ENCODE results near the gene TBC1D19.

The TBC1D19 gene

DNA sequence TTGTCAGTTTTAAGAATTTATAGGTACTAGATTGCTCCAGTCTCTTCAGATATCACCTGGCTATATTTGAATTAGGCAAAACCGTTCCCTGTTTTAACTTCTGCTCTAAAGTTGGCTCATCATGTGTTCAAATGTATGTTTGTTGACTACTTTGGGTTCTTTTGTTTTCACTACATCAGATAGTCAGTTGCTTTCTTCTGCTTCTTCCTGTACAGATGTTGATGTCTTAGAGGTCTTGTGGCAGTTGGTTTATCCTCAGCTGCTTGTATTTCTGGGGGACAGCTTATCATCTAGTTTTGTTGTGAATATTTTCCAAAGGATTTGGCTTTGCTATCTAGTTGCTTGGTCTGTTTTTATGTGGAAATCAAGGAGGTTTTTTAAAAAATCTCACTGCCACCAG, 28.0 kb downstream of the TBC1D19 start (continued):
- TF ChIP-seq, protein P1, sequence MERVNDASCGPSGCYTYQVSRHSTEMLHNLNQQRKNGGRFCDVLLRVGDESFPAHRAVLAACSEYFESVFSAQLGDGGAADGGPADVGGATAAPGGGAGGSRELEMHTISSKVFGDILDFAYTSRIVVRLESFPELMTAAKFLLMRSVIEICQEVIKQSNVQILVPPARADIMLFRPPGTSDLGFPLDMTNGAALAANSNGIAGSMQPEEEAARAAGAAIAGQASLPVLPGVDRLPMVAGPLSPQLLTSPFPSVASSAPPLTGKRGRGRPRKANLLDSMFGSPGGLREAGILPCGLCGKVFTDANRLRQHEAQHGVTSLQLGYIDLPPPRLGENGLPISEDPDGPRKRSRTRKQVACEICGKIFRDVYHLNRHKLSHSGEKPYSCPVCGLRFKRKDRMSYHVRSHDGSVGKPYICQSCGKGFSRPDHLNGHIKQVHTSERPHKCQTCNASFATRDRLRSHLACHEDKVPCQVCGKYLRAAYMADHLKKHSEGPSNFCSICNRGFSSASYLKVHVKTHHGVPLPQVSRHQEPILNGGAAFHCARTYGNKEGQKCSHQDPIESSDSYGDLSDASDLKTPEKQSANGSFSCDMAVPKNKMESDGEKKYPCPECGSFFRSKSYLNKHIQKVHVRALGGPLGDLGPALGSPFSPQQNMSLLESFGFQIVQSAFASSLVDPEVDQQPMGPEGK (CRISPR knock-in tag; IDR thresholded peaks at IDR 0.05; ENCODE audit: borderline replicate concordance), result no peak

DNA sequence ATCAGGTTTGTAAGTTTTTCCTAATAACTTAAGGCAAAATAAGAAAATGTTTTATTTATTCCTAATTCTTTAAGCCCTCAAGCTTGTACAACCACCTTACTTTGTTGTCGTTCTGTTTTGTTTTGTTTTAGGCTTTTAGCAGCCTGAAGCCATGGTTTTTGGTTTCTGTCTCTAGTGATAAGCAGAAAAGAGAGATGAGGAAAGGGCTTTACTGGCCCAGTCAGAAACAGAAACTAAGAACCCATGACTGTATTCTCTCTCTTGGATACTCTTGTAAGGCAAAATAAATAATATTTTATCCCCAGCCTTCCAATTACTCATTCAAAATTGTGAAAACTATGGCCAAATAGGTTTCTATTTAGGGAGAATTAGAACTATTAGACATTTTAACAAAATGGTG, 29.4 kb downstream of the TBC1D19 start:
- ATAC-seq, result no peak
- TF ChIP-seq ZFP30 (CRISPR knock-in tag; IDR thresholded peaks at IDR 0.05) (no peak), ARNTL (CRISPR knock-in tag; IDR thresholded peaks at IDR 0.05; ENCODE audit: borderline replicate concordance, low read depth) (no peak)
- TF ChIP-seq, protein P2, sequence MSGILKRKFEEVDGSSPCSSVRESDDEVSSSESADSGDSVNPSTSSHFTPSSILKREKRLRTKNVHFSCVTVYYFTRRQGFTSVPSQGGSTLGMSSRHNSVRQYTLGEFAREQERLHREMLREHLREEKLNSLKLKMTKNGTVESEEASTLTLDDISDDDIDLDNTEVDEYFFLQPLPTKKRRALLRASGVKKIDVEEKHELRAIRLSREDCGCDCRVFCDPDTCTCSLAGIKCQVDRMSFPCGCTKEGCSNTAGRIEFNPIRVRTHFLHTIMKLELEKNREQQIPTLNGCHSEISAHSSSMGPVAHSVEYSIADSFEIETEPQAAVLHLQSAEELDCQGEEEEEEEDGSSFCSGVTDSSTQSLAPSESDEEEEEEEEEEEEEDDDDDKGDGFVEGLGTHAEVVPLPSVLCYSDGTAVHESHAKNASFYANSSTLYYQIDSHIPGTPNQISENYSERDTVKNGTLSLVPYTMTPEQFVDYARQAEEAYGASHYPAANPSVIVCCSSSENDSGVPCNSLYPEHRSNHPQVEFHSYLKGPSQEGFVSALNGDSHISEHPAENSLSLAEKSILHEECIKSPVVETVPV (CRISPR knock-in tag; IDR thresholded peaks at IDR 0.05), result no peak
- TF ChIP-seq, protein P1 (CRISPR knock-in tag; IDR thresholded peaks at IDR 0.05; ENCODE audit: borderline replicate concordance), result no peak

DNA sequence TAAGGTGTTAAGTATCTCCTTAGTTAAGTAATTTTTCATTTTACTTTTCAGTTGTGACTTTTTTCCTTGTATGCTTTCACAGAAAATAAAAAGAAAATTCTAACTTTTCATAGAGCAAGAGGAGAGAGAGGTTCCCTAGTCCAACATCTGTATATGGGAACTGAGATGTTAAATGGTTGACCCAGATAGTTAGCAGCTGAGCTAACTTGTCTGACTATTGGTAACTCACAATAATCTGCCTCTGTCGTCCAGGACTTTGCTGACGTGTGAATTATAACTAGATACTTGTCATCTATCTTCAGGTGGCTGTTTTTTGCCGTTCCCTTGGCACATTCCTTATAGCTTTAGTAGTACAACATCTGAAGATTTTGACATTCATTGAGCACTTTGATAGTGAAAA, 29.9 kb downstream of the TBC1D19 start:
- TF ChIP-seq PPARA (CRISPR knock-in tag; IDR thresholded peaks at IDR 0.05; ENCODE audit: borderline replicate concordance), result no peak
- TF ChIP-seq BACH2 (CRISPR knock-in tag; IDR thresholded peaks at IDR 0.05; ENCODE audit: borderline replicate concordance), result no peak
- TF ChIP-seq, protein P3, sequence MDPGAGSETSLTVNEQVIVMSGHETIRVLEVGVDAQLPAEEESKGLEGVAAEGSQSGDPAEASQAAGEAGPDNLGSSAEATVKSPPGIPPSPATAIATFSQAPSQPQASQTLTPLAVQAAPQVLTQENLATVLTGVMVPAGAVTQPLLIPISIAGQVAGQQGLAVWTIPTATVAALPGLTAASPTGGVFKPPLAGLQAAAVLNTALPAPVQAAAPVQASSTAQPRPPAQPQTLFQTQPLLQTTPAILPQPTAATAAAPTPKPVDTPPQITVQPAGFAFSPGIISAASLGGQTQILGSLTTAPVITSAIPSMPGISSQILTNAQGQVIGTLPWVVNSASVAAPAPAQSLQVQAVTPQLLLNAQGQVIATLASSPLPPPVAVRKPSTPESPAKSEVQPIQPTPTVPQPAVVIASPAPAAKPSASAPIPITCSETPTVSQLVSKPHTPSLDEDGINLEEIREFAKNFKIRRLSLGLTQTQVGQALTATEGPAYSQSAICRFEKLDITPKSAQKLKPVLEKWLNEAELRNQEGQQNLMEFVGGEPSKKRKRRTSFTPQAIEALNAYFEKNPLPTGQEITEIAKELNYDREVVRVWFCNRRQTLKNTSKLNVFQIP (CRISPR knock-in tag; IDR thresholded peaks at IDR 0.05; ENCODE audit: borderline replicate concordance, low read depth), result no peak
- TF ChIP-seq TOX (CRISPR knock-in tag; IDR thresholded peaks at IDR 0.05; ENCODE audit: borderline replicate concordance), result no peak
- TF ChIP-seq ZFP3 (CRISPR knock-in tag; IDR thresholded peaks at IDR 0.05), result no peak
- no peak for TF ChIP-seq ESRRG (CRISPR knock-in tag; IDR thresholded peaks at IDR 0.05)
- no peak for TF ChIP-seq CSDC2 (CRISPR knock-in tag; IDR thresholded peaks at IDR 0.05)
- TF ChIP-seq, protein P4, sequence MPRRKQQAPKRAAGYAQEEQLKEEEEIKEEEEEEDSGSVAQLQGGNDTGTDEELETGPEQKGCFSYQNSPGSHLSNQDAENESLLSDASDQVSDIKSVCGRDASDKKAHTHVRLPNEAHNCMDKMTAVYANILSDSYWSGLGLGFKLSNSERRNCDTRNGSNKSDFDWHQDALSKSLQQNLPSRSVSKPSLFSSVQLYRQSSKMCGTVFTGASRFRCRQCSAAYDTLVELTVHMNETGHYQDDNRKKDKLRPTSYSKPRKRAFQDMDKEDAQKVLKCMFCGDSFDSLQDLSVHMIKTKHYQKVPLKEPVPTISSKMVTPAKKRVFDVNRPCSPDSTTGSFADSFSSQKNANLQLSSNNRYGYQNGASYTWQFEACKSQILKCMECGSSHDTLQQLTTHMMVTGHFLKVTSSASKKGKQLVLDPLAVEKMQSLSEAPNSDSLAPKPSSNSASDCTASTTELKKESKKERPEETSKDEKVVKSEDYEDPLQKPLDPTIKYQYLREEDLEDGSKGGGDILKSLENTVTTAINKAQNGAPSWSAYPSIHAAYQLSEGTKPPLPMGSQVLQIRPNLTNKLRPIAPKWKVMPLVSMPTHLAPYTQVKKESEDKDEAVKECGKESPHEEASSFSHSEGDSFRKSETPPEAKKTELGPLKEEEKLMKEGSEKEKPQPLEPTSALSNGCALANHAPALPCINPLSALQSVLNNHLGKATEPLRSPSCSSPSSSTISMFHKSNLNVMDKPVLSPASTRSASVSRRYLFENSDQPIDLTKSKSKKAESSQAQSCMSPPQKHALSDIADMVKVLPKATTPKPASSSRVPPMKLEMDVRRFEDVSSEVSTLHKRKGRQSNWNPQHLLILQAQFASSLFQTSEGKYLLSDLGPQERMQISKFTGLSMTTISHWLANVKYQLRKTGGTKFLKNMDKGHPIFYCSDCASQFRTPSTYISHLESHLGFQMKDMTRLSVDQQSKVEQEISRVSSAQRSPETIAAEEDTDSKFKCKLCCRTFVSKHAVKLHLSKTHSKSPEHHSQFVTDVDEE (CRISPR knock-in tag; IDR thresholded peaks at IDR 0.05), result no peak
- TF ChIP-seq OSR1 (CRISPR knock-in tag; IDR thresholded peaks at IDR 0.05), result no peak
- no peak for TF ChIP-seq SNAI2 (CRISPR knock-in tag; IDR thresholded peaks at IDR 0.05)

DNA sequence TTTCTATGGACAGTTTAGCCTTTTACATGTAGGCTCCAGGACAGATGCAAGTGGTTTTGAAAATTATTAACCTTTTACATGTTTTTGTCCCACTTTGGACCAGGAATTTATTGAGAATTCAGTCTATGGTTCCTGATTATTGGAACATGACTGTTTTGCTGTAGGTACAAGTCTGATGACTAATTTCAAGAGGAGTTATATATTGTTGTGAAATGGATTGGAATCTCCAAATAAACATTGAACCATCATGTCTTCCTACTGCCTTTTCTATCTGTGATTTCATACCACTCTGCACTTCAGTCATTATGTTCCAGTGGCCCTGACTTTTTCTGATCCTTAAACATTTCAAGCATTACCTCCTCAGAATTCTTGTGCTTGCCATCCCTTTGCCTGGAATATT, 35.9 kb downstream of the TBC1D19 start:
- ATAC-seq, result no peak
- no peak for TF ChIP-seq TCF4 (CRISPR knock-in tag; IDR thresholded peaks at IDR 0.05; ENCODE audit: borderline replicate concordance)
- TF ChIP-seq, protein P5, sequence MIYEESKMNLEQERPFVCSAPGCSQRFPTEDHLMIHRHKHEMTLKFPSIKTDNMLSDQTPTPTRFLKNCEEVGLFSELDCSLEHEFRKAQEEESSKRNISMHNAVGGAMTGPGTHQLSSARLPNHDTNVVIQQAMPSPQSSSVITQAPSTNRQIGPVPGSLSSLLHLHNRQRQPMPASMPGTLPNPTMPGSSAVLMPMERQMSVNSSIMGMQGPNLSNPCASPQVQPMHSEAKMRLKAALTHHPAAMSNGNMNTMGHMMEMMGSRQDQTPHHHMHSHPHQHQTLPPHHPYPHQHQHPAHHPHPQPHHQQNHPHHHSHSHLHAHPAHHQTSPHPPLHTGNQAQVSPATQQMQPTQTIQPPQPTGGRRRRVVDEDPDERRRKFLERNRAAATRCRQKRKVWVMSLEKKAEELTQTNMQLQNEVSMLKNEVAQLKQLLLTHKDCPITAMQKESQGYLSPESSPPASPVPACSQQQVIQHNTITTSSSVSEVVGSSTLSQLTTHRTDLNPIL (CRISPR knock-in tag; IDR thresholded peaks at IDR 0.05; ENCODE audit: low read depth), result no peak
- TF ChIP-seq ZC3H10 (CRISPR knock-in tag; IDR thresholded peaks at IDR 0.05), result no peak
- TF ChIP-seq SNAI2 (CRISPR knock-in tag; IDR thresholded peaks at IDR 0.05), result no peak
- TF ChIP-seq CSDC2 (CRISPR knock-in tag; IDR thresholded peaks at IDR 0.05), result no peak
- TF ChIP-seq RARB (CRISPR knock-in tag; IDR thresholded peaks at IDR 0.05), result no peak

More for the DNA sequence above, 29.9 kb downstream of the TBC1D19 start:
- ATAC-seq, result no peak
